ENCODE data around the gene SORCS2. TPM values are rescaled to one million over a fixed set of nuclear protein-coding genes. Genes with fewer than 3 reads are reported as not detected.

The SORCS2 gene
- total and polyA plus RNA-seq, 9 donors: 7.4 to 24.9 (median 13.0) TPM

DNA sequence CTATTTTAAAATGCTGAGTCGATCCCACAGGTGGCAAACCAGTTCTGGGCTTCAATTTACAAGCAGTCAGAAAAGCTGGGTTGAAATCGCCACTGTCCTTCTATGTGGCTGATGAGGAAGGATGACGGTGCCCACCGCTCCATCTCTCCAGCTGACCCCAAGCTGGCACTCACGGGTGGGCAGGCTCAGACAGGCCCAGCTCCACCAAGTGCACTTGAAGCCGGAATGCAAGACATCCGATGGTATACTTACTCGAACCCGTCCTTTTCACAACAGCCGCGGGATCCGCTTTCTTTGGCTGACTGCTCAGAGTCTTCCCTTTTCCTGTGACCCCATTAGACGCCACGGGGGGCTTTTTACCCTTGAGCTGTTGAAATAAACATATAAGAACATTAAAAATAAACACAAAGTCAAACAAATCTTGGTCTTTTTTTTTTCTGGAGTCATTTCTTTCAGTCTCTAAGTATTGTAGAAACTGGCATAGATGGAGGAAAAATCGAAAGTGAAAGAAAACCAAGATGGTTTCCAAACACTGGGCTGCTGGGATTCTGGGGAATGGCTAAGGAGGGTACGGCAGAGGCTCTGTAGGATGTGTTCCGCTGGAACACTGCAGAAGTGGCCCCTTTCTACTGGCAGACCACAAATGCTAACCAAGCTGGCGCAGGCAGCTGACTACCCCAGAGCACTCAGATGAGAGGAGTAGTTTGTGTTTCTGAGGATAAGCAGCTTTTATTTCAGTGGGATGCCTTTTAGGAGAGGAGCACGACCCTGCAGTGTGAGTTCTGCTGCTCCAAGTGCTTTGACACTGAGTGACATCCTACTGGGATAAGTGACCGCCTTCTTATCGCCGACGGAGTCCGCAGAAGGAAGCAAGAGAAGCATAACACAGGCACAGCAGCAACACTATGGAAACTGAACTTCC, 586.4 kb downstream of the SORCS2 start:
- Histone ChIP-seq H3K27me3 (ENCODE audit: control insufficient read depth, insufficient read depth, low read length) (no peaks in the 10 kb centered on the region), H3K4me1 (ENCODE audit: control insufficient read depth, insufficient read depth, low read length) (peaks cover 24% of the 10 kb centered on the region), H3K4me3 (ENCODE audit: low read length) (no peak overlapping the region)

DNA sequence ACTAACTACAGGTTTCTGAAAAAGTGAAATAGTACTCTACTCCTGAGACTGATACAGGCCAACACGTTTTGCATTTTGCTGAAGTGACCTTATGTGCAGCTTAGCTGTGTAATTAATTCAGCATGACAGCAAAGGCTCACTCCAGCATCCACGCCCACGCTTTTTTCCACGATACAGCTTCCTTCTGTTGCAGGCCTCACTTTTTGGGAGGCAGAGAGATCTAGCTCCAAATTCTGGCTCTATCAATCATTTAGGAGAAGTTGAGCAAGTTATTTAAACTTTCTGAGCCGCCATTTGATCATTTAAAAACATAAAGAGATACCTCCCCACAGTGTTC, 587.1 kb downstream of the SORCS2 start:
- WGBS (ENCODE audit: insufficient coverage): 33% methylated on average over 4 of the region's 5 CpGs
- DNase-seq: peak; percentile 95
- Histone ChIP-seq H3K27ac (ENCODE audit: low read length) (no peak overlapping the region), H3K36me3 (ENCODE audit: control insufficient read depth, insufficient read depth, low read length) (peaks cover 63% of the 10 kb centered on the region), H3K27me3 (ENCODE audit: control insufficient read depth, insufficient read depth, low read length) (no peaks in the 10 kb centered on the region), H3K9me3 (replicated peaks; ENCODE audit: control insufficient read depth, low read depth, low read length) (no peaks in the 10 kb centered on the region), H3K4me3 (ENCODE audit: low read length) (no peak overlapping the region), H3K4me1 (ENCODE audit: control insufficient read depth, insufficient read depth, low read length) (peaks cover 24% of the 10 kb centered on the region)

More for the DNA sequence above, 586.4 kb downstream of the SORCS2 start:
- no peak for DNase-seq
- WGBS (ENCODE audit: insufficient coverage): 77% methylated on average over 18 of the region's 24 CpGs
- H3K36me3 ChIP-seq (ENCODE audit: control insufficient read depth, insufficient read depth, low read length): peaks cover 64% of the 10 kb centered on the region
- H3K27ac ChIP-seq (ENCODE audit: low read length): peak overlapping the region; percentile 77
- no peaks in the 10 kb centered on the region for H3K9me3 ChIP-seq (replicated peaks; ENCODE audit: control insufficient read depth, low read depth, low read length)

DNA sequence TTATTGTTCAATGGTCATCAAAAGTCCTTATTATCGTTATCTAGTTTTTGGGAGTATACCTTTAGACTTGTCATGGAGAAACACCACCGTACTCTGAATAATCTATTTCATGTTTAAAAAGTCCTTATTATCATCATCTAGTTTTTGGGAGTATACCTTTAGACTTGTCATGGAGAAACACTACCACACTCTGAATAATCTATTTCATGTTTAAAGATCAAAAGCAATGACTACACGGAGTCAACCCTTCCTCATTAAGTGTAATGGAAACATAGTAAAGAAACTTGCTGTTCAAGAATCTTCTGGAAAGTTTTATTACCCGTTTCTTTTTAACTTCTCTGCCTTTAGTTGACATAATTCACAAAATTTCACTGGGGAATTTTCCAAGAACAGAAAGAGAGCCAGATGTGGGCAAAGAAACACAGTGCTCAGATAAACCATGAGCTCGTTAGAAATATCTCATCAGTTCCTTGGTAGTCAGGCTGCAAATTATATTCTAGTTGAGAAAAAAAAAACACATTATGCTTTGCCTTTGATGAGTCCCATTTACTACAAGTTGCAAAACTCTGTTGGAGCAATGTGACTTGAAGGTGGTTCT, 588.5 kb downstream of the SORCS2 start:
- Histone ChIP-seq H3K27ac (ENCODE audit: low read length) (peak overlapping the region; percentile 58), H3K4me1 (ENCODE audit: control insufficient read depth, insufficient read depth, low read length) (peaks cover 24% of the 10 kb centered on the region), H3K9me3 (replicated peaks; ENCODE audit: control insufficient read depth, low read depth, low read length) (no peaks in the 10 kb centered on the region), H3K27me3 (ENCODE audit: control insufficient read depth, insufficient read depth, low read length) (no peaks in the 10 kb centered on the region), H3K4me3 (ENCODE audit: low read length) (no peak overlapping the region), H3K36me3 (ENCODE audit: control insufficient read depth, insufficient read depth, low read length) (peaks cover 67% of the 10 kb centered on the region)
- WGBS (ENCODE audit: insufficient coverage): no CpG with 5 or more reads among the region's 5 CpGs
- peak; percentile 90 for DNase-seq

DNA sequence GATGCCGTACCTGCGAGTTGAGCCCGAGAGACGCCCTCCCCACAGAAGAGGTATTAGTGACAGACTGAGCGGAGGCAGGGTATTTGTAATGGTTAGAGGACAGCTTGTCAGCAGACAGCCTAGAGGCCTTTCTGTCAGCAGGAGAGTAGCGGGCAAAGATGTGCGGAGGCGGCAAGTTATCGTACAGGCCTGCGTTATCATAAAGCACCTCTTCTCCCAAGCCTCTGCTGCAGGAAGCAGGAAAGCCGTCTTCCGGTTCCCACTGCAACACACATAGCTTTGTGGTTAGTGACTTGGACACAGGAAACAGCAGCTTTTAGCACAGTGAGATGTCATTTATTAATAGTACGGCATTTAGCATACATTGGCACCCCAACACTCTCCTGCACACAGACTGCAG, 589.0 kb downstream of the SORCS2 start:
- Histone ChIP-seq H3K4me3 (ENCODE audit: low read length) (no peak overlapping the region), H3K9me3 (replicated peaks; ENCODE audit: control insufficient read depth, low read depth, low read length) (no peaks in the 10 kb centered on the region), H3K27ac (ENCODE audit: low read length) (peak overlapping the region; percentile 67), H3K27me3 (ENCODE audit: control insufficient read depth, insufficient read depth, low read length) (no peaks in the 10 kb centered on the region), H3K4me1 (ENCODE audit: control insufficient read depth, insufficient read depth, low read length) (peaks cover 24% of the 10 kb centered on the region), H3K36me3 (ENCODE audit: control insufficient read depth, insufficient read depth, low read length) (peaks cover 67% of the 10 kb centered on the region)
- 40% methylated on average over 1 of the region's 13 CpGs for WGBS (ENCODE audit: insufficient coverage)
- DNase-seq: peak; percentile 47

DNA sequence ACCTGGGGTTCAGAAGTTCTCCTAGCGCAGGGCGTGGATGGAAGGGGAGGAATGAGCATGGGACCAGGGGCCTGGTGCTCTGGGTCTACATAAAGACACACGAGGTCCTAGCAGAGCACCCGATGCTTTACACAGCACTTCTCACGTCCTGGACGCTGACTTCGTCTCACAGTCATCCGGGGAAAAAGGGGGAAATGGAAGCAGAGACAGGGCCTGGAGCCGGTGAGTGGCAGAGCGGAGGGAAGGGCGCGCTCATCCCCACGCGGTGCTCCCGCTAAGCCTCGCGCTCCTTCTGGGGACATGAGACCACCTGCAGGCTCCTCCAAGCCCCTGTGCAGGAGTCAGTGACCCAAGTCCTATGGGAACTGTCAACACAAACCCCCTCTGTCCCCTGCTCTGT, 589.7 kb downstream of the SORCS2 start:
- 71% methylated on average over 12 of the region's 17 CpGs for WGBS (ENCODE audit: insufficient coverage)
- no peak for DNase-seq
- H3K9me3 ChIP-seq (replicated peaks; ENCODE audit: control insufficient read depth, low read depth, low read length): no peaks in the 10 kb centered on the region
- no peak overlapping the region for H3K4me3 ChIP-seq (ENCODE audit: low read length)
- peaks cover 24% of the 10 kb centered on the region for H3K4me1 ChIP-seq (ENCODE audit: control insufficient read depth, insufficient read depth, low read length)
- no peaks in the 10 kb centered on the region for H3K27me3 ChIP-seq (ENCODE audit: control insufficient read depth, insufficient read depth, low read length)
- H3K27ac ChIP-seq (ENCODE audit: low read length): peak overlapping the region; percentile 67
- peaks cover 65% of the 10 kb centered on the region for H3K36me3 ChIP-seq (ENCODE audit: control insufficient read depth, insufficient read depth, low read length)

DNA sequence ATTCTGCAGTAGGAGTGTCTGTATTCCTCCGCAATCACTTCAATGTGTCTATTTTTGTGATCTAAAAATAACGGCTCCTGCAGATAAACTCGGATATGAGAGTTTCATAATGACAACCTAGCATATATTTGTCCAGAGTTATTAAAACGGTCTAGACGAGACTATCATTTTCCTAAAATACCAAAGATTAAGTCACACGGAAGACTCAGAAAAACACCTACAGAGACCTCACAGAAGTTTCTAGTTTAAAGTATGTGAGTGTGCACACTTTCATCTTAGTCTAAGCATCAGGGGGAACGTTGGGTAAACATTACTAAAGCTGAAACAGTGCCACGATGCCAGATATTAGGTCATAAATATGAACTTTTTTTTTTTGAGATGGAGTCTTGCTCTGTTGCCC, 590.4 kb downstream of the SORCS2 start:
- Histone ChIP-seq H3K27me3 (ENCODE audit: control insufficient read depth, insufficient read depth, low read length) (no peaks in the 10 kb centered on the region), H3K9me3 (replicated peaks; ENCODE audit: control insufficient read depth, low read depth, low read length) (no peaks in the 10 kb centered on the region), H3K4me1 (ENCODE audit: control insufficient read depth, insufficient read depth, low read length) (peaks cover 24% of the 10 kb centered on the region), H3K27ac (ENCODE audit: low read length) (no peak overlapping the region), H3K36me3 (ENCODE audit: control insufficient read depth, insufficient read depth, low read length) (peaks cover 65% of the 10 kb centered on the region), H3K4me3 (ENCODE audit: low read length) (no peak overlapping the region)
- no CpG with 5 or more reads among the region's 8 CpGs for WGBS (ENCODE audit: insufficient coverage)
- no peak for DNase-seq

DNA sequence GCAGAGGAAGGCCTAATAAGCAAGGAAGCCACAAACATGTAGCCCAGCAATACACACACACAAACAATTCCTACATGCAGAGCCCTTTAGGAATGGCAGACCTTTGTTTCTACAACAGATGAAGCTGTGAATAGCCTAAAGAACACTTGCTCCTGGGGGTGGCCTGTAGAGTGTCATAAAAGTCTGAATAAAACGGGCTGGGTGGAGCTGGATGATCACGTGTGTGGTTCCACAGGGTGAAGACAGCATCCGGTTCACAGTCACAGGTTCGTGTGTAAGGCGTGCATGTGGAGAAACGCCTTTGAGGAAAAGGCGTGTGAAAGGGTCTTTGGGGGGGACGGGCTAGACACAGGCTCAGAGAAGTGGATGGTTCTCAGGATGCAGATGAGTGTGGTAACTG, 591.2 kb downstream of the SORCS2 start:
- Histone ChIP-seq H3K4me3 (ENCODE audit: low read length) (no peak overlapping the region), H3K36me3 (ENCODE audit: control insufficient read depth, insufficient read depth, low read length) (peaks cover 62% of the 10 kb centered on the region), H3K27me3 (ENCODE audit: control insufficient read depth, insufficient read depth, low read length) (no peaks in the 10 kb centered on the region), H3K4me1 (ENCODE audit: control insufficient read depth, insufficient read depth, low read length) (peaks cover 24% of the 10 kb centered on the region), H3K27ac (ENCODE audit: low read length) (no peak overlapping the region), H3K9me3 (replicated peaks; ENCODE audit: control insufficient read depth, low read depth, low read length) (no peaks in the 10 kb centered on the region)
- WGBS (ENCODE audit: insufficient coverage): 73% methylated on average over 8 of the region's 8 CpGs
- DNase-seq: no peak

DNA sequence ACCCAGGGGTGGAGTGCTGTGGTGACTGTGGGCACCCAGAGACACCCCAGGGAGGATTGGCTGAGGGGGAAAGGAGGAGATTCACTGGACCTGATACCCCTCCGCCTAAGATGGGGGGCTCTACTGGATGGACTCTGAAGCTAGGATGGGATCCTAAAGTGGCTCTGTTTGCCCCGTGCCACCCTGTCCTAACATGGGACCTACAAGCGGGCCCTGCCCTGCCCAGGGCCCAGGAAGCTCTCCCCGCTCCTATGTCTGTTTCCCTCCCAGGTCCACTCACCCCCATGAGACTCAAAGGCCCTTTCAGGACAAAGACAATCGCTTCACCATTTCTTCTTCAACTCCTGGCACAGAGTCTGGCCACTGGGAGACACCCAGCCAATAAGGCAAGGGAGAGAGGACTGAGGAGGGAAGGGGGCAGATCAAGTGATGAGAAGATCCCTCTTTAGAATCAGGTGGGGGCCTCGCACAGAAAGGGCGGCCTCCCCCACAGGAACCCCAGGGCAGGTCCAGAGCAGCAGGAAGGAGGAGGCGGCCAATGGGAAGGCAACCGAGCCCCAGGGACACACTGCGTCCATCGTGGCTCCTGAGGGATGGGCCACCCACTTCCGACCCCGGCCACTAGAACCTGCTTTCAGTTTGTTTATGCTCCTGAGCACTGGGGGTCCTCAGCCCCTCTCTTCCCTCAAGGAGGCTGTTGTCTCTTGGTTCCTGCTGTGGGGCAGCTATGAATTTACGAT, 592.0 kb downstream of the SORCS2 start:
- 83% methylated on average over 4 of the region's 14 CpGs for WGBS (ENCODE audit: insufficient coverage)
- H3K27ac ChIP-seq (ENCODE audit: low read length): no peak overlapping the region
- H3K4me1 ChIP-seq (ENCODE audit: control insufficient read depth, insufficient read depth, low read length): peaks cover 20% of the 10 kb centered on the region
- DNase-seq: no peak
- H3K4me3 ChIP-seq (ENCODE audit: low read length): no peak overlapping the region
- H3K36me3 ChIP-seq (ENCODE audit: control insufficient read depth, insufficient read depth, low read length): peaks cover 63% of the 10 kb centered on the region
- no peaks in the 10 kb centered on the region for H3K27me3 ChIP-seq (ENCODE audit: control insufficient read depth, insufficient read depth, low read length)
- no peaks in the 10 kb centered on the region for H3K9me3 ChIP-seq (replicated peaks; ENCODE audit: control insufficient read depth, low read depth, low read length)

DNA sequence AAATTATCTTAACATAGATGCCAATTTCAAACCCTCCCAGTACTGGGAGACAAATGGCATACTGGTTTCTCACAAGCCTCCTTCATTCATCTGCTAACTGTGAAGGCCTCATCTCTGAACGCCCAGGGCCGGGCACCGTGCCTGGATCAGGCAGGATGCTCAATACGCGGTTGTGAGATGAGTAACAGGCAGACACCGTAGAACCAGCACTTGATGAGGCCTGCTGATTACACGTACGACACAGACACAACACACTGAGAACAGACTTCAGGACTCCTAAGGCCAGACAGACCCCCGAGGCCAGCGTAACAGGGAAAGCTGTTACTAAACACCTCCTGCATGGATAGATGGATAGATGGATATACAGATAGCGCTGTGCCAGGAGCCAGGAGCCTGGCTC, 592.7 kb downstream of the SORCS2 start:
- H3K9me3 ChIP-seq (replicated peaks; ENCODE audit: control insufficient read depth, low read depth, low read length): no peaks in the 10 kb centered on the region
- peaks cover 64% of the 10 kb centered on the region for H3K36me3 ChIP-seq (ENCODE audit: control insufficient read depth, insufficient read depth, low read length)
- 90% methylated on average over 5 of the region's 11 CpGs for WGBS (ENCODE audit: insufficient coverage)

DNA sequence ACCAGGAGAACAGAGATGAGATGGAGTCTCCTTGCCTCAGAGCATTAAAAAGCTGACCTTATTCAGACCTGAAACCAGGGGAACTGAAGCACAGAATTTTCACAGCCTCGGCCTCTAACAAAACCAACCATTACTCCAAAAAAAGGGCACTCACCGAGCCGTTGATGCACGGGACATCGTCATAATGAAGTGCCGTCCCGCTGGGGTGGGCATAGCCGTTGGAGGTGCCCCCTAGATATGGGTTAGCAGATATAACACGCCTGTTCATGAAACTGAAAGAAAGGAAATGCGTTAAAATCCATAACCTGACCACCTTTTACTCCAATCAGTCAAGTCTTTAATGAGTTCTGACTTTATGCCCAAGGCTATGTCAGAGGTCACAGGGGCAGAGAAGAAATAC, 593.7 kb downstream of the SORCS2 start:
- Histone ChIP-seq H3K4me3 (ENCODE audit: low read length) (no peak overlapping the region), H3K27me3 (ENCODE audit: control insufficient read depth, insufficient read depth, low read length) (no peaks in the 10 kb centered on the region), H3K9me3 (replicated peaks; ENCODE audit: control insufficient read depth, low read depth, low read length) (no peaks in the 10 kb centered on the region), H3K27ac (ENCODE audit: low read length) (no peak overlapping the region), H3K4me1 (ENCODE audit: control insufficient read depth, insufficient read depth, low read length) (peaks cover 13% of the 10 kb centered on the region), H3K36me3 (ENCODE audit: control insufficient read depth, insufficient read depth, low read length) (peaks cover 64% of the 10 kb centered on the region)
- no peak for DNase-seq
- WGBS (ENCODE audit: insufficient coverage): 93% methylated on average over 8 of the region's 10 CpGs

More for the DNA sequence above, 592.7 kb downstream of the SORCS2 start:
- no peak for DNase-seq
- no peak overlapping the region for H3K27ac ChIP-seq (ENCODE audit: low read length)
- peaks cover 13% of the 10 kb centered on the region for H3K4me1 ChIP-seq (ENCODE audit: control insufficient read depth, insufficient read depth, low read length)
- no peaks in the 10 kb centered on the region for H3K27me3 ChIP-seq (ENCODE audit: control insufficient read depth, insufficient read depth, low read length)
- H3K4me3 ChIP-seq (ENCODE audit: low read length): no peak overlapping the region
